Right ventricle myocardium superior (tissue), 1 donor: Measurements from ENCODE around the gene TGIF2. TPM values are rescaled to one million over a fixed set of nuclear protein-coding genes. Genes with fewer than 3 reads are reported as not detected.

Experiments used
- ATAC-seq: fragments of 200-7000 bp; cut with Tn5 transposase; one replicate; pipeline ENCODE4 v1.9.1; 2020; ENCODE audit warnings: mild to moderate bottlenecking; ENCODE audit not compliant: poor library complexity
- DNase-seq: peaks from one replicate; pipeline ENCODE4 v3.0.0-alpha.2; 2020
- intact Hi-C: fragments of 100-400 bp; cut with DNase I; formaldehyde crosslinking; loops from one replicate; pipeline ENCODE4 v1.11.2; 2022
- total RNA-seq: library from RNA; stranded (reverse); fragmentation: NEBNext Ultra II Directional; extraction: Animal tissue kit (Norgen Biotek cat#: 25700); gene quantifications from one replicate; pipeline ENCODE4 v1.2.1, GENCODE V29; 2021
- donor health status: DM: no; HTN: yes; CAD: no; lungs with severe emphysema.

TGIF2 gene
- total RNA-seq, 1 donor from 2014 or later = 4.7 TPM

- ATAC-seq (no peak), DNase-seq (no peak)
- intact Hi-C loops = no loop called here
Observed at GRCh38 chr20:36571564-36572504, 1.6 kb upstream of the TGIF2 start.

GRCh38 chr20:36572701-36573102, 695 bp upstream of the TGIF2 start:
- no peak for DNase-seq
- peak; percentile 3 for ATAC-seq
- intact Hi-C loops = no loop called here

GRCh38 chr20:36573798-36574365, 485 bp downstream of the TGIF2 start:
- DNase-seq (peak; percentile 60), ATAC-seq (peak; percentile 20)
- intact Hi-C loops = no loop called here

GRCh38 chr20:36574366-36575135, 1.2 kb downstream of the TGIF2 start:
- intact Hi-C loops = no loop called here
- DNase-seq (peak; percentile 66), ATAC-seq (peak; percentile 54)

- DNase-seq = no peak
- intact Hi-C loops = no loop called here
- ATAC-seq = no peak
Observed at GRCh38 chr20:36576081-36576445, 2.7 kb downstream of the TGIF2 start.

GRCh38 chr20:36578356-36579041, 5.1 kb downstream of the TGIF2 start:
- intact Hi-C loops = no loop called here
- DNase-seq (no peak), ATAC-seq (no peak)

GRCh38 chr20:36579996-36580545, 6.7 kb downstream of the TGIF2 start:
- ATAC-seq (no peak), DNase-seq (no peak)
- intact Hi-C loops = no loop called here

- intact Hi-C loops = no loop called here
- DNase-seq (no peak), ATAC-seq (no peak)
Observed at GRCh38 chr20:36582322-36582721, 8.9 kb downstream of the TGIF2 start.

GRCh38 chr20:36582821-36583220, 9.4 kb downstream of the TGIF2 start:
- ATAC-seq = no peak
- no peak for DNase-seq
- intact Hi-C loops = no loop called here

- ATAC-seq (no peak), DNase-seq (no peak)
- intact Hi-C loops = no loop called here
Observed at GRCh38 chr20:36584018-36584481, 10.7 kb downstream of the TGIF2 start.

GRCh38 chr20:36585410-36586125, 12.2 kb downstream of the TGIF2 start:
- intact Hi-C loops = no loop called here
- ATAC-seq (no peak), DNase-seq (no peak)

GRCh38 chr20:36587388-36588070, 14.1 kb downstream of the TGIF2 start:
- ATAC-seq (peak; percentile 38), DNase-seq (no peak)
- intact Hi-C loops = no loop called here

- intact Hi-C loops = loop anchor here (5.0 to 10.0 kb wide), 2 partner anchors 34 to 376 kb away; no protein-coding TSS in a partner anchor
- DNase-seq (no peak), ATAC-seq (no peak)
Observed at GRCh38 chr20:36591281-36591680, 17.9 kb downstream of the TGIF2 start.

- ATAC-seq = peak; percentile 61
- DNase-seq = no peak
- intact Hi-C loops = loop anchor here (5.0 to 10.0 kb wide), 2 partner anchors 35 to 377 kb away; no protein-coding TSS in a partner anchor
Observed at GRCh38 chr20:36591854-36592641, 18.7 kb downstream of the TGIF2 start.

- no peak for ATAC-seq
- DNase-seq = no peak
- intact Hi-C loops = loop anchor here (5.0 to 10.0 kb wide), 2 partner anchors 36 to 379 kb away; no protein-coding TSS in a partner anchor
Observed at GRCh38 chr20:36593347-36593929, 20.0 kb downstream of the TGIF2 start.

- DNase-seq (no peak), ATAC-seq (no peak)
- intact Hi-C loops = loop anchor here (10.0 kb wide), 1 partner anchor 385 kb away; no protein-coding TSS in a partner anchor
Observed at GRCh38 chr20:36599912-36600345, 26.5 kb downstream of the TGIF2 start.
